Left renal cortex interstitium (tissue), 4 donors: ENCODE measurements around the gene ZNF648. TPM values are rescaled to one million over a fixed set of nuclear protein-coding genes. Genes with fewer than 3 reads are reported as not detected.
A peak's percentile ranks its signal among the peaks of the same experiment; 100 is the strongest.
"Not testable (repeated sequence)": the region's sequence is repeated elsewhere in the genome, so short reads cannot be mapped to it uniquely, and the experiment has no call there.

Experiments used
- DNase-seq, 4 donors: peaks; one replicate each; pipeline ENCODE4 v3.0.0-alpha.2; 2013; ENCODE audit warnings: low read depth in 4 of 4, low spot score in 2 of 4, missing footprints in 1 of 4
- polyA plus RNA-seq, 4 donors: library from polyadenylated mRNA; unstranded; fragments of 120-200 nt; gene quantifications; one replicate each; pipeline ENCODE4 v1.2.1, GENCODE V29; 2013; ENCODE audit not compliant: insufficient read length in 4 of 4

ZNF648 gene
- polyA plus RNA-seq, 4 donors: 0.24 to 0.64 (median 0.38) TPM

DNA sequence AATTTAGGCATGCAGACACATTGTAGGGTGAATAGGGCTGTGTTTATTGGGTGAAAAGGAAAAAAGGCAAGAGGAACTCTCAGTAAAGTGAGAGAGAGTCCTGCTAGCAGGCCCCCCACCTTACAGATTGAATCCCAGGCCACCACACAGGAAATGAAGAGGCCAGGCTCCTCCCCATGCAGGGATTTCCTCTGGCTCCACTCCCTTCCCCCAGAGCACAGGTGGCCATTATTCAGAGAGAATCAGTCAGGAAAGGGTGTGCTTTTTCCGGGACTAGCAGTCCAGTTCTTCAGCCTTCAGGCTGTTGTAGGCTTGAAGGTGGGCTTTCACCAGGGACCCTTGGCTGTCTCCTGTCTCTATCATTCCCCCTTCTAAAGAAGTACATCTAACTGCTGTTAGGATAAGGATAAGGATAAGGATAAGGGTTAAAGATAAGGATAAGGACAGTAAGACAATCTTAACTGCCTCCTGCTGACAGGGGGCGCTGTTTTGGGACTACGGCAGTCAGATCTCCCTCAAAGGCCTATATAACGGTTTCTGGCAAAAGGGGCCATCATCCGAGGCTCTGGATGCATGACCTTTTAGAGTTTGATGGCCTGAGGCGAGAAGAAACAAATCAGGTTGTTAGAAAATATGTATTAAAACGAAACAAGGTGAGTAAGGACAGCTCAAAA is 26.3 kb downstream of the ZNF648 start:
- no peak for DNase-seq

DNA sequence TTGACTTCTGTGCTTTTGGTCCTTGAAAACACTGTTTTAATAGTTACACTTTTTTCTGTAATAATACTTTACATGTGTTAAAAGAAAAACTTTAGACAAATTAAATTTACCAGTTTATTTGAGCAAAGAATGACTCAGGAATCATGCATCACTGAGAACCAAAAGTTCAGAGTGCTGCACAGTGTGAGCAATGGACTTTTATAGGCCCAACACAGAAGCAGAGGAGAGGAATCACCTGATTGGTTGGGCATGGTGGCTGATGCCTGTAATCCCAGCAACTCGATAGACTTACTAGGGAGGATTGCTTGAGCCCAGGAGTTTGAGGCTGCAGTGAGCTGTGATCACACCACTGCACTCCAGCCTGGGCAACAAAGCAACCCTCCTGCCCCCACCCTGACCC is 29.3 kb downstream of the ZNF648 start:
- no peak for DNase-seq

DNA sequence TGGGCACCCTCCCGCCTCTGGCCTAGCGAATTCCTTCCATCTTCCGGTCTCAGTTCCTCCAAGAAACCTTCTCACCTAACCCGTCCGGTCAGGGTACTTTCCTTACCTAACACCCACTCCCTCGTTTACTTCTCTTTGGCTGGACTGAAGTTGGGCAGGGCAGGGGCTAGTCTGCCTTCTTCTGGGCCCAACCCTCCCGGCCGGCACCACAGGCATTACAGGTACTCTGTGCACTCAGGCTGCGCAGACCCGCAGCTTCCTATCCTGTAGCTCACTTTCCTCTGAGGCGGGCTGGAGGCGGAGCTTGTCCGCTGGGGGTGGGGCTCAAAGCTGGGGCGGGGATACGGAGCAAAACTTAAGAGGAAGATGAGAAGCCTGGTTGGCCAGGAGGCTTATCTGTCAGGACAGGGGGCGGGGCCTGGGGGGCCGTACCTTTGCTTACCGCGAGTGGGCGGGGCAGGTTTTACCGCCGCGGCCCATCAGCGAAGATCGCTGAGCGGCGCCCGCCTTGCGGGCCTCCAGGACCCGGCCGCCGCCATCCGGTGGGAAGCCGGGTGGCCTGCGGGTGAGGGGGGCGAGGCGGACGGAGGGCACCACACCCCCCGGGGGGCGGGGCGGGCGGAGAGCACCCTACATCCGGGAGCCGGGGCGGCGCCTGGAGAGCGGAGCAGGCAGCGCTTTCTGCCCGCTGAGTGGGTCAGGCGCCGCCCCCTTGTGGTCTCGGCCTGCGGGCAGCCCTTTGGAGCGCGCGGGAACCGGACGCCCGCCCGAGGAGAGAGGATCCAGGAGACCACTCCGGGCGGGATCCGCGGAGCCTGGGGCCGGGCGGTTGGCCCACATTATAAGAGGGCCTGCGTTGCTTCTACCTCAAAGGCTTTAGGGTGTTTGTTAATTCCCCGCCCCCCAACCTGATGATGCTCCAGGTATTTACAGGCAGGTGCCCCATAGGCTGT is 31.9 kb downstream of the ZNF648 start:
- DNase-seq: peak; percentile 80 to 95 (median 92)

DNA sequence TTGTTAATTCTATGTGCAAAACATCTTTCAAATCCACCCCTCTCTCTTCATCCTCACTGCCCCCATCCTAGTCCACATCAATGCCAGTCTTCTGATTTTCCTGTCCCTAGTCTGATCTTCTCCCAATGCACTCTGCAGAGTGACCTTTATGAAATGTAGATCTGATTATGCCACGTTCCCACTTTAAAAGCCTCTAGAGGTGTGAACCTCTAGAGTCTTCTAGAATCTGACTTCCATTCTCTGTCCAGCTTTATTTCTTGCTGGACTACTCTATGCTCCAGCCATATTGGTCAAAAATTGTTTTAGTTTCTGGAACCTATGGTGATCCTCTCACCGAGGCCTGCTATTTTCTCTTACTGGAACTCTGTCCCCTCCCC is 32.5 kb downstream of the ZNF648 start:
- no peak for DNase-seq

DNA sequence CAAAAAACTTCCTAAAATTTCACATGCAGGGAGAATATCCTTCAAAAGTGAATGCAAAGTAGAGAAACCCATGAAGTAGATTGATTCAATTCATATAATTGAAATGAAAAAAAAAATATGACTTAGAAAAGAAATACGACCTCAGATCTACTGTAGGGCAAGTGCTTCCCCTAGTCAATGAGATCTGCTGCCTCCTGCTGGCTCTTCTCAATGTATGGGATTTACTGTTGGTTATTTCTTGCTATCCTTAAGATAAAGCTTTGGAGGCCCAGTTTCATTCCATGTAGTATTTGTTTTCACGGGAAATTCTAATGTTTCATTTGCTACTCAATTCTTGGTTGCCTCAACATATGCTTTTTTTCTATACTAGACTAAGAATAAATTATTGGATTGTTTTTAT is 46.2 kb downstream of the ZNF648 start:
- DNase-seq: no peak

DNA sequence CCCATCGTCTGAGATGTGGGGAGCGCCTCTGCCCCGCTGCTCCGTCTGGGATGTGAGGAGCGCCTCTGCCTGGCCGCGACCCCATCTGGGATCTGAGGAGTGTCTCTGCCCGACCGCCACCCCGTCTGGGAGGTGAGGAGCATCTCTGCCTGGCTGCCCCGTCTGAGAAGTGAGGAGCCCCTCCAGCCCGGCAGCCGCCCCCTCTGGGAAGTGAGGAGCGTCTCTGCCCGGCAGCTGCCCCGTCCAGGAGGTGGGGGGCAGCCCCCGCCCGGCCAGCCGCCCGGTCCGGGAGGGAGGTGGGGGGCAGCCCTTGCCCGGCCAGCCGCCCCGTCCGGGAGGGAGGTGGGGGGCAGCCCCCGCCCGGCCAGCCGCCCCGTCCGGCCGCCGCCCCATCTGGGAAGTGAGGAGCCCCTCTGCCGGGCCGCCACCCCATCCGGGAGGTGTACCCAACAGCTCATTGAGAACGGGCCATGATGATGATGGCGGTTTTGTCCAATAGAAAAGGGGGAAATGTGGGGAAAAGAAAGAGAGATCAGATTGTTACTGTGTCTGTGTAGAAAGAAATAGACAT is 50.6 kb downstream of the ZNF648 start:
- DNase-seq: not testable (repeated sequence)

DNA sequence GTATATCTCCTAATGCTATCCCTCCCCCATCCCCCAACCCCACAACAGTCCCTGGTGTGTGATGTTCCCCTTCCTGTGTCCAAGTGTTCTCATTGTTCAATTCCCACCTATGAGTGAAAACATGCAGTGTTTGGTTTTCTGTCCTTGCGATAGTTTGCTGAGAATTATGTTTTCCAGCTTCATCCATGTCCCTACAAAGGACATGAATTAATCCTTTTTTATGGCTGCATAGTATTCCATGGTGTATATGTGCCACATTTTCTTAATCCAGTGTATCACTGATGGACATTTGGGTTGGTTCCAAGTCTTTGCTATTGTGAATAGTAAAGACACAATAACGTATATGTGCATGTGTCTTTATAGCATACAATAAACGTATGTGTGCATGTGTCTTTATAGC is 56.1 kb downstream of the ZNF648 start:
- DNase-seq: not testable (repeated sequence)

DNA sequence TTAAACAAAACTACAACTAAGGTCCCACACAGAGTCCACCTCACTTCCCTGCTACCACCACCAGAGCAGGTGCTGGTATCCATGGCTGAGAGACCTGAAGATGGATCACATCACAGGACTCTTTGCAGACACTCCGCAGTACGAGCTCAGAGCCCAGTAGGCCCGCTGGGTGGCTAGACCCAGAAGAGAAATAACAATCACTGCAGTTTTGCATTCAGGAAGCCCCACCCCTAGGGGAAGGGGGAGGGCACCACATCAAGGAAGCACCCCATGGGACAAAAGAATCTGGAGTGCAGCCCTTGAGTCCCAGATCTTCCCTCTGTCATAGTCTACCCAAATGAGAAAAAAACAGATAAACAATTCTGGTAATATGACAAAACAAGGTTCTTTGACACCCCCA is 56.9 kb downstream of the ZNF648 start:
- DNase-seq: no peak
